ENCODE measurements around the gene GALNT13. TPM values are rescaled to one million over a fixed set of nuclear protein-coding genes. Genes with fewer than 3 reads are reported as not detected.

GALNT13 gene
- polyA plus RNA-seq, 3 donors = 1.4 to 2.0 (median 1.5) TPM

DNA sequence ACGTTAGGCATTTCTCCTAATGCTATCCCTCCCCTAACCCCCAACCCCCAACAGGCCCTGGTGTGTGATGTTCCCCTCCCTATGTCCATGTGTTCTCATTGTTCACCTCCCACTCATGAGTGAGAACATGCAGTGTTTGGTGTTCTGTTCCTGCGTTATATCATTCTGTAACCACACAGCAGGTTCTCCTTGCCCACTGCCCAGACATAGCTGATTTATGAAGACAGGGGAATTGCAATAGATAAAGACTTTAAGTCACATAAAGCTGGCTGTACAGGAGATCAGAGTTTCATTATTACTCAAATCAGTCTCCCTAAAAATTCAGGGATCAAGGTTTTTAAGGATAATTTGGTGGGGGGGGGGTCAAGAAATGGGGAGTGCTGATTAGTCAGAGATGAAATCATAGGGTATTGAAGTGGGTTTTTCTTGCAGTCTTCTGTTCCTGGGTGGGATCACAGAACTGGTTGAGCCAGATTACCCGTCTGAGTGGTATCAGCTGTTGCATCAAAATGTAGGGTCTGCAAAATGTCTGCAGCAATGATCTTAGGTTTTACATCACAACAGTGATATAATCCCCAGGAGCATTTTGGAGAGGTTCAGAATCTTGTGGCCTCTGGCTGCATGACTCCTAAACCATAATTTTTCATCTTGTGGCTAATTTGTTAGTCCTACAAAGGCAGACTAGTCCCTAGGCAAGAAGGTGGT is 434.7 kb downstream of the GALNT13 start:
- no peak for DNase-seq

DNA sequence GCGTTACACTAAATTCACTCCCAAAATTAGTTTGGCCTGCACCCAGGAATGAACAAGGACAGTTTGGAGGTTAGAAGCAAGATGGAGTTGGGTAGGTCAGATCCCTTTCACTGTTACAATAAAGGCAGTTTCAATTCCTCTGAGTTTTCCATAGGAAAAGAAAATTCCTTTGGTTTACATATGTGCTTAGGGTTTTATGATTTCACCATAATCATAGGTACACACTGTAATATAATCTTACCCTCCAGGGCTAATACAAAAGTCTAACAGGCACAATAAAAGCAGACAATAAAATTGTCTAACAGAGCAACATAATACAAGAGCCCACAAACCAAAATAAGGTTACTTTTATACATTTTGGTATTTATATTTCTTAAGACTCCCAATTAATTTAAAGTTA is 435.3 kb downstream of the GALNT13 start:
- DNase-seq = no peak

- no peak for DNase-seq
Measured at GRCh38 chr2:154324601-154325000, 452.9 kb downstream of the GALNT13 start.

DNA sequence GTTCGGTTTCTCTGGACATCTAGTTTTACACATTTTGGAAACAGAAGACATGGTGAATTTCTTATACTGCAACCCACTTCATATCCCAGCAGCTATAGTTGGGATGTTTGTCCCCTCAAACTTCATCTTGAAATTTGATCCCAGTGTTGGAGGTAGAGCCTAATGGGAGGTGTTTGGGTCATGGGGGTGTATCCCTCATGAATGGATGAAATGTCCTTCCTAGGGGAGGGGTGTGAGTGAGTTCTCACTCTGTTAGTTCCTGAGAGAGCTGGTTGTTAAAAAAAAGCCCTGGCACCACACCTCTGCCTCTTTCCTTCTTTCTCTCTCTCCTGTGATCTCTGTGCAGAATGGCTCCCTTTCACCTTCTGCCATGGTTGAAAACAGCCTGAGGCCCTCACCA is 457.8 kb downstream of the GALNT13 start:
- DNase-seq = no peak

DNA sequence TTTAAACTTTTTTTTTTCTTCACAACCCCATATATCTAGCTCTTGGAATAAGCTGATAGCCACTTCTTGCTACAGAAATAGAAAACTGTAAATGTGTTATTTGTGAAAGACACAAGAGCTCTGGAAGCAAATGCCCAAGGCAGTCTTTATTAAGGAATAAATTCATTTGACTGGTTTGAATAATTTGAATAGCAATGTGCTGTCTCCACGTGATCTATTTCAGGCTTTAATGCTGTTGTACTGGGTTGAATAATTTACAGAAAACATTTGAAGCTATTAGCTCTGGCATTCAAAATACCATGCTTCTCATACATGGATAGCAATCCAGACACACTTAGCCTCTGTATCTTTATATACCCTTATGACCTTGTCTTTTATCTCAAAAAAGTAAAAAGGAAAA is 460.1 kb downstream of the GALNT13 start:
- DNase-seq = no peak

DNA sequence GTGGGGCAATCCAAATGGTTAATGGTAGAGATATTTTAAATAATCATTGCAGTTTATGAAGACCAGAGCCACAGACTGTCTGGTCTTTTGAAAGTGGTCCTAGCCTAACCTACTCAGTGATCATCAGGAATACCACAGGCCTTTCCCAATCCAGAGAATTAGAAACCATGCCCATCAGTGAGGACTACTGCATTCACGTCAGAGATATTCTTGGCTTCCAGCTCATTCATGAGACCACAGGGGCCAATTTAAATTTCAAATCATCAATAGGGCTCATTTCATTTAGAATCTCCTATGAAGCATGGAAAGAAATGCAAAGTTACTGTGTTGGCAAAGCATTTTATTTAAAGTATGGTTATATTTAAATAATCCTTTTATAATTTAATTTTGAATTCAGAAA is 464.5 kb downstream of the GALNT13 start:
- no peak for DNase-seq

- DNase-seq = no peak
Measured at GRCh38 chr2:154338352-154338967, 466.7 kb downstream of the GALNT13 start.

- no peak for DNase-seq
Measured at GRCh38 chr2:154343282-154343681, 471.6 kb downstream of the GALNT13 start.

DNA sequence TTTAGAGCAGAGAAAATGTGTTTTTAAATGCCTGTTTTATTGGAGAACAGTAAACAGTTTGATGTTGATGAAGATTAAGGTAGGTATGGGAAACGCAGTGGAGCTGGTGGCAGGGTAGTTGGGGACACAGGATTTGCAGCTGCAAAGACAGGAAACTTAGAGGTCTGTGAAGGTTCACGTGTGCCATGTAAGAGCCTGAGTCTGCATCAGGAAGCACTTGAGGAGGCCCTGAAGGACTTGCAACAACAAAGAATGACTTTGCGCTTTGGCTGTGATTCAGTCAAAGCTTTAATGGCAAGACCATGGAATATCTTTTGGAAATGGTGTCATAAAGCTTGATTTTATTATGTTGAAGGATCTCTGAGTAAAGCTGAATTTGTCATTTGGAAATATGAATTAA is 479.2 kb downstream of the GALNT13 start:
- no peak for DNase-seq

GRCh38 chr2:154361276-154361675 is 489.6 kb downstream of the GALNT13 start:
- no peak for DNase-seq

GRCh38 chr2:154368153-154368552 is 496.4 kb downstream of the GALNT13 start:
- no peak for DNase-seq

DNA sequence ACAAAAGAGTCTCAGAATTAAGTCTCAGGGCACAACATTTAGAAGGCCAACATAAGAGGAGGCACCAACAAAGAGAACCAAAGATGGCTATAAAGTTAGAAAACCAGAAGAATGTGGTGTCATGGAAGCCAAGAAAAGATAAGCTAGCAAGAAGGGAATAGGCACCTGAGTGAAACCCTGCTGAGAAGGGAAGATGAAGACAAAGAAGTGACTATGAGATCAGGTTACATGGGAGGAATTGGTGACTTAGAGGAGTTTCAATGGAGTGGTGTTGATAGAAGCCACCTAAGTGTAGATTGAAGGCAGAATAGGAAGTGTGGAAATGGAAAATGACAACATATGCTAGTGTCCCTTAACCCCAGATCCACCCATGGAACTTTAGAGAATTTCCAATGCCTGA is 499.2 kb downstream of the GALNT13 start:
- DNase-seq = no peak

DNA sequence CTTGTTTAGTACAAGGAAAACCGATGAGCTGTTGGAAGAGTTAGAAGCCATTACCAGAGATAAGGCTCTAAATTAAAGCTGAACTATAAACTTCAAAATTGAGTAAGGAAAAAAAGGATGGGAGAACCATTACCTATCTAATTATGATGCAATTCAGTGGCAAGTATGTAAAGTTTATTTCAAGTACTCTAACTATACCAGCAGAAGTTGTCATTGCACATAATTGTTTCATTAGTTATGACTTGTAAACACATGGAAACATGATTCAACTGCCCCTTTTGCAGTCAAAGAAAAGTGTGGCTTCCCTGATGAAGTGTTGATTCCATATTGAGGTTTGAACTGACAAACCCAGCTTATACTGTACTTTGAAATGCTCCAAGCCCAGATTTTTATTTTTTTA is 502.7 kb downstream of the GALNT13 start:
- no peak for DNase-seq

GRCh38 chr2:154375579-154375931 is 503.8 kb downstream of the GALNT13 start:
- DNase-seq = peak; percentile 60

GRCh38 chr2:154381931-154382794 is 510.4 kb downstream of the GALNT13 start:
- no peak for DNase-seq

DNA sequence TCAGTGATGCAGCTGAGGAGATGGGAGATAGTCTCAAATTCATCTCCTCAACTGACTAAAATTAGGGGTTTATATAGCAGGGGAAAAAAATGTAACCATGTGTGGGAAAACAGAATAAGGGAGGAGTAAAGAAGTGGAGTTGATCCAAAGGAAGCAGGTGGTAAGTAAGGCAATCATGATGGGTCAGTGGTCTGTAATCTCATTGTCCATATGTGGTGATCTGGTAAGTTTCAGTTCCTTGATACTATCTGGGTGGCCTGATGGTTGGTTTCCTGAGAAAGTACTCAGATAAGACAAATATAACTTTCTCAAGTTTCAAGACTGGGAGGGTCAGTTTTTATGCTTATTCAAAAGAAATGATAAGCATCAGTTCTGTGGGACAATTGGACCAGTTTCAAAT is 514.5 kb downstream of the GALNT13 start:
- DNase-seq = no peak

- no peak for DNase-seq
Measured at GRCh38 chr2:154391051-154391450, 519.3 kb downstream of the GALNT13 start.

DNA sequence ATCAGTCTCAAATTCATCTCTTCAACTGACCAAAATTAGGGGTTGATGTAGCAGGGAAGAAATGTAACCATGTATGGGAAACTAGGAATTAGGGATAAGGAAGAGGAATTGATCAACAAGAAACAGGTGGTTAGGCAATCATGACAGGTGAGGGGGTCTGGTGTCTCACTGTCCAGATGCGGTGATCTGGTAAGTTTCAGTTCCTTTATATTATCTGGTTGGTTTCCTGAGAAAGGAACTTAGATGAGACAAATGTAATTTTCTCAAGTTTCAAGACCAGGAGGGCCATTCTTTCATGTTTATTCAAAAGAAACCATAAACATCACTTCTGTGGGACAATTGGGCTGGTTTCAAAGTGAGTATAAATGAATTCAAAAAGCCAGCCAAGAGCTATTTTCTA is 520.5 kb downstream of the GALNT13 start:
- DNase-seq = no peak

- no peak for DNase-seq
Measured at GRCh38 chr2:154394600-154394999, 522.9 kb downstream of the GALNT13 start.

DNA sequence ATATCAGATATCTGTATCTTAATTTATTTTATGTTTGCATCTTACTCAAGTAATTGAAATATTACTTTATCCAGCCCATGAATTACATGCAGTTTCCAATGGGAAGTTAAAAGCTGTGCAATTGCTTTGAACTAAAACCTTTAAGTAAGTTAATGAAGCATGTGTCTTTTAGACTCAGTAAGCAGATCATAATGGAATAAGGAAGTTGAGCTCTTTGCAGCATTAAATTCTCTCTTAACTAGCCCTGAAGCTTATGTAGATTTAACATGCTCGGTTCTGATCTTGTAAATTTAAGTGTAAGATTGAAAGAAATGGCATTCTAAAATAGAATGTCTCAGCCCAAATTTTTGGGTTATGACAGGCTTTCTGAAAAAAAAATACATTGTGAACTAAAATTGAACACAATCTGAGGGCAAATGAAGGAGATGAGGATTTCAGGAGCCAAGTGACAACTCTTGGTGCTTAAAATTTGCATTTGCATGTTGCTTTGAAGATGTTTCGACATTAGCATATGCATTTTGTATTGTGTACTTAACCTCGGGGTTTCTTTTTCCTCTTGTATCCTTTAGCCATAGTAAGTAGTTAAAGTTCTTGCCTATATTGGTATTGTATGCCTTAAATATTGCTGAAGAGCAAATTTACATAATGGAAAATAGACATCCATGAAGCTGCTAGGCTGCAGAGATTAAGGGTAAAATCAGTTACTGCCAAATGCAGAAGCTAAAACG is 529.0 kb downstream of the GALNT13 start:
- DNase-seq = peak; percentile 17

GRCh38 chr2:154402213-154402612 is 530.5 kb downstream of the GALNT13 start:
- DNase-seq = peak; percentile 19

DNA sequence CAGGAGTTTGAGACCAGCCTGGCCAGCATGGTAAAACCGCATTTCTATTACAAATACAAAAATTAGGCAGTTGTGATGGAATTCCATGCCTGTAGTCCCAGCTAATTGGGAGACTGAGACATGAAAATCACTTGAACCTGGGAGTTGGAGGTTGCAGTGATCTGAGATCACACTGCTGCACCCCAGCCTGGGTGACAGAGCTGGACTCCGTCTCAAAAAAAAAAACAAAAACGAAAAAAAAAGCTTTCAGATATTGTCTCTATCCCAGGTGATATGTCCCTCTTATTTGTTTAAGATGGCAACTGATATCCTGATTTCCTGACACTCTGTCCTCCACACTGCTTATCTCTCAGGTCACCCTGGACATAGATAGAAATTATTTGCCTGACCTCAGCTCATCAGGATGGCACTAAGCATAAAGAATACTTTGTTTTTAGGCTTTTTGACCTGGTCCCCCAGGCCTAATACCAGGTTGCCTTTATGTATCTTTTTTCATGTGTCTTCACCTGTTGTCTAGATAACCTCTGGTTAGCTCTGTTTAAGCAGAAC is 531.6 kb downstream of the GALNT13 start:
- DNase-seq = no peak

All from renal pelvis (tissue), 4 donors.